RWPE2 (cell line): Measurements from ENCODE around the gene PDE4D.

Source experiments
- ATAC-seq: fragments of 200-7000 bp; cut with Tn5 transposase; 3 replicates; pipeline ENCODE4 v1.9.1; 2021; ENCODE audit warnings: low read depth
- DNase-seq: peaks from one replicate; pipeline ENCODE4 v3.0.0-alpha.2; 2020; ENCODE audit warnings: low spot score
- H3K27ac ChIP-seq: fragments of 450-650 bp; 2 replicates; pipeline ENCODE4 v1.5.1; 2017; ENCODE audit warnings: mild to moderate bottlenecking; ENCODE audit not compliant: poor library complexity, severe bottlenecking
- H3K27me3 ChIP-seq: fragments of 250-450 bp; sonication (Bioruptor Pico); 2 replicates; pipeline ENCODE4 v1.5.1; 2021; ENCODE audit warnings: mild to moderate bottlenecking, moderate library complexity; ENCODE audit not compliant: insufficient read depth, poor library complexity, severe bottlenecking
- H3K36me3 ChIP-seq: fragments of 250-450 bp; sonication (Bioruptor Pico); 2 replicates; pipeline ENCODE4 v1.5.1; 2020; ENCODE audit warnings: low read depth, mild to moderate bottlenecking, moderate library complexity
- H3K4me1 ChIP-seq: fragments of 250-450 bp; sonication (Bioruptor Pico); 2 replicates; pipeline ENCODE4 v1.5.1; 2021; ENCODE audit warnings: mild to moderate bottlenecking, moderate library complexity; ENCODE audit not compliant: insufficient read depth, poor library complexity, severe bottlenecking
- H3K4me3 ChIP-seq: fragments of 250-450 bp; sonication (Bioruptor Pico); 2 replicates; pipeline ENCODE4 v1.5.1; 2021; ENCODE audit warnings: mild to moderate bottlenecking, moderate library complexity; ENCODE audit not compliant: severe bottlenecking
- H3K9me3 ChIP-seq: fragments of 250-450 bp; sonication (Bioruptor Pico); 2 replicates; pipeline ENCODE4 v1.5.1; 2021; ENCODE audit warnings: mild to moderate bottlenecking, moderate library complexity; ENCODE audit not compliant: severe bottlenecking
- TF ChIP-seq, protein P1 (sequence below): fragments of 450-650 bp; IDR thresholded peaks from one replicate; pipeline ENCODE4 v1.5.1; 2017; ENCODE audit warnings: mild to moderate bottlenecking, moderate library complexity; ENCODE audit not compliant: poor library complexity, severe bottlenecking

PDE4D gene

DNA sequence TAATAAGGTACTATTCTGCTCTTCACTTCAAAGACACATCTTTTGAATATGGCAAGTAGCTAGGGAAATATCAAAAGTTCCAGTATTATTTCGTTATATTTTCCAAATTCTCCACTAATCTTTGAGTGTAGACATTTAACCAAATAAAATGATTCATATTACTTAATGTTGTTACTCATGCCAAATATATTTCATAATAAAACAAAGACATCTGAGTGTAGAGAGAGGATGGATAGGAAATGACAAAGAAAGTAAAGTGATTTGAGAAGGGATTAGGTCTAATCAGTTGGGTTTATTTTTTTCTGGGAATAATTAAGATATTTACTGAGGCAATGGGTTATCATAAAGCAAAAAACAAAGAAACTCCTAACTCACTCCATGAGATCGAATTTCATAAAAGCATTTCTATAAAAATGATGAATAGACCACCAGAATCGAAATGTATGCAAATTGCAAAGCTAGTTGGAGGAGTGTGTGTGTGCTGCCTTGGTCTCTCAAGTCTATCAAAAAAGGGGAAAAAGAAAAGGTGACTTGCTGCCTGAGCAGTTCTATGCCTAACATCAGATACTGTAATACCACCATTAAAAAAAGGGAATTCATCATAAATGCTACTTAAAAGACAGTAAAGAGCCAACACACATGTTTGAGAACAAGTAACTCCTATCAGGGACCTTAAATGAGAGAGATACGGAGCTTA, 255.5 kb downstream of the PDE4D start:
- peaks cover 3% of the 10 kb centered on the region; the same call in 1 of the 2 replicates for H3K36me3 ChIP-seq
- TF ChIP-seq, protein P1, sequence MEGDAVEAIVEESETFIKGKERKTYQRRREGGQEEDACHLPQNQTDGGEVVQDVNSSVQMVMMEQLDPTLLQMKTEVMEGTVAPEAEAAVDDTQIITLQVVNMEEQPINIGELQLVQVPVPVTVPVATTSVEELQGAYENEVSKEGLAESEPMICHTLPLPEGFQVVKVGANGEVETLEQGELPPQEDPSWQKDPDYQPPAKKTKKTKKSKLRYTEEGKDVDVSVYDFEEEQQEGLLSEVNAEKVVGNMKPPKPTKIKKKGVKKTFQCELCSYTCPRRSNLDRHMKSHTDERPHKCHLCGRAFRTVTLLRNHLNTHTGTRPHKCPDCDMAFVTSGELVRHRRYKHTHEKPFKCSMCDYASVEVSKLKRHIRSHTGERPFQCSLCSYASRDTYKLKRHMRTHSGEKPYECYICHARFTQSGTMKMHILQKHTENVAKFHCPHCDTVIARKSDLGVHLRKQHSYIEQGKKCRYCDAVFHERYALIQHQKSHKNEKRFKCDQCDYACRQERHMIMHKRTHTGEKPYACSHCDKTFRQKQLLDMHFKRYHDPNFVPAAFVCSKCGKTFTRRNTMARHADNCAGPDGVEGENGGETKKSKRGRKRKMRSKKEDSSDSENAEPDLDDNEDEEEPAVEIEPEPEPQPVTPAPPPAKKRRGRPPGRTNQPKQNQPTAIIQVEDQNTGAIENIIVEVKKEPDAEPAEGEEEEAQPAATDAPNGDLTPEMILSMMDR: no peak
- ATAC-seq (peak; percentile 81), DNase-seq (no peak)
- no peak overlapping the region for H3K4me3 ChIP-seq
- peaks cover 8% of the 10 kb centered on the region for H3K4me1 ChIP-seq
- peak overlapping the region; percentile 22 for H3K27ac ChIP-seq
- H3K27me3 ChIP-seq: no peaks in the 10 kb centered on the region
- H3K9me3 ChIP-seq: no peaks in the 10 kb centered on the region

DNA sequence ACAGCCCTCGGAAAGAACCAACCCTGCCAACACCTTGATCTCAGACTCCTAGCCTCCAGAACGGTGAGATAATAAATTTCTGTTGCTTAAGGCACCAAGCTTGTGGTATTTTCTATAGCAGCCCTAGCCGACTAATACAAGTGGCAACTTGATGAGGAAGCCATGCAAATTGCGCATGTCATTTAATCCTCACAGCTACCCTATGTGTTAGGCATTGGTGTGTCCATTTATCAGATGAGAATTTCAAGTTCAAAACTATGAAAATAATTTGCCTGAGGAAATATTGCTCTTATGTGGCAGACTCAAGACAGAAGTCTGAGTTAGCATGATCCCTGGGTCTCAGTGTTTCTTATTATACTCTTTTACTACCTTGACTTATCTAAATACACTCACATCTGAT, 264.0 kb downstream of the PDE4D start:
- H3K27ac ChIP-seq: no peak overlapping the region
- no peaks in the 10 kb centered on the region for H3K27me3 ChIP-seq
- no peaks in the 10 kb centered on the region for H3K9me3 ChIP-seq
- DNase-seq (no peak), ATAC-seq (no peak)
- no peak overlapping the region for H3K4me3 ChIP-seq
- TF ChIP-seq, protein P1: no peak
- H3K36me3 ChIP-seq: no peaks in the 10 kb centered on the region
- no peaks in the 10 kb centered on the region for H3K4me1 ChIP-seq

DNA sequence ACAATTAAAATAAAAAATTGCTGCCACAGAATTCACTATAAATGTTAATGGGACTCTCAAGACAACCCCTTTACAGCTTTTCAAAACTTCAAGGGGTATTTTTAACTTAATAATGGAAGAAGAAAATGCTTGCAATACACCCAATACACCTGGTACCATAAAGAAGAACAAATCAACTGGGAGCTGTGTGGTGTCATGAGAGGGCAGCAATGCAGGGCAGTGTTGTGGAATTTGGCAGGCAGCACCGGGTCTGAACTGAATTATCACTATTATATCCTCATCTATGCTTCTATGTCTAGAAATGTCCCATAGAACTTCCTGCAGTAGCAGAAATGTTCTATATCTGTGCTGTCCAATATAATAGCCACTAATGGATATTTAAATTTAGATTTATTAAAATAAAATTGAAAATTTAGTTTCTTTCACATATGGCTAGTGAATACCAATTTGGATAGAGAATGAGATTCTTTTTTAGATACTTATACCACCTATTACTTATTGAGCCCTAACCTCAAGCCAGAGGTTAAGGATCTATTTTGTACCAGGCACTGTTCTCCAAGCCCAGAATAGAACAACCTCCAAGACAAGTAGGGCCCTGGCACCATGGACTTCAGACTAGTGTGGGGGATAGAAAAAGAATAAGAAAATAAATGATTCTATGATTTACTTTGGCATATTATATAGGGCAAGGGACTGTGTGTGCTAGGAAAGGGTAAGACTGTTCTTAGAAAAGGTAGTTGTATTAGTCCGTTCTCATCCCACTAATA, 265.3 kb downstream of the PDE4D start:
- no peaks in the 10 kb centered on the region for H3K36me3 ChIP-seq
- no peaks in the 10 kb centered on the region for H3K27me3 ChIP-seq
- no peak for ATAC-seq
- peaks cover 4% of the 10 kb centered on the region for H3K4me1 ChIP-seq
- no peaks in the 10 kb centered on the region for H3K9me3 ChIP-seq
- TF ChIP-seq, protein P1: no peak
- no peak overlapping the region for H3K4me3 ChIP-seq
- H3K27ac ChIP-seq: no peak overlapping the region
- DNase-seq: no peak

DNA sequence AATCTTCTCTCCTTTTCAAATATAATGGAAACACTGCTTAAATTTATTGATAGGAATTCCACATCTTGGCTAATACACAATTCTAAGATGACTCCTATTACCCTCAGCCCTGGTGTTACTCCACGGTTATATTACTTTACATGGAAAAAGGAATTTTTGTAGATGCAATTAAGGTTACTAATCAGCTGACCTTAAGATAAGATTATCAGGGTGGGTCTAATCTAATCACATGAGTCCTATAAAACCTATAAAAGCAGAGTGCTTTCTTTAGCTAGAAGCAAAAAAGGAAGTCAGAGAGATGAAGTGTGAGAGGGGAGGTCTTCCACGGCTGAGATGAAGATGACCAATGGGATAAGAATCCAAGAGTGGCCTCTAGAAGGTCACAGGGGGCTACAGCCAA, 268.6 kb downstream of the PDE4D start:
- ATAC-seq (no peak), DNase-seq (no peak)
- H3K27ac ChIP-seq: no peak overlapping the region
- TF ChIP-seq, protein P1: no peak
- H3K36me3 ChIP-seq: no peaks in the 10 kb centered on the region
- no peaks in the 10 kb centered on the region for H3K9me3 ChIP-seq
- H3K4me1 ChIP-seq: peaks cover 4% of the 10 kb centered on the region
- H3K27me3 ChIP-seq: no peaks in the 10 kb centered on the region
- no peak overlapping the region for H3K4me3 ChIP-seq

DNA sequence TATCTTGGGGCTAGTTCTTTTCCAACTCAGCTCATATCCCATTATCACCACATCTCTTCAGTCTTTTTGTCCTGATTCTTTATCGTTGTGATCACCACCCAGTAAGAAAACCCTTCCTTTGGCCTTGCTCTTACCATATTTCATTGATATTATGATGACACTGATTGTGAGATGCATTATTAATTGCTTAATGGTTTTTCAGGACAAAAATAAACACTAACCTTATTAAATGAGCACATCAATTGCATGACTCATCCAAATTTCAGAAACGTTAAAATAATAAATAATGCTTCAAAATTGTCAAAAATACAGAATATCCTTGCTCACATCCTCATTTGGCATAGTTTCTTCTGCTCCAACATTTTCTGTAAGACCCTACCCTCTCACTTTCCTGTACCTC, 270.7 kb downstream of the PDE4D start:
- Histone ChIP-seq H3K27ac (no peak overlapping the region), H3K36me3 (no peaks in the 10 kb centered on the region), H3K27me3 (no peaks in the 10 kb centered on the region), H3K4me1 (peaks cover 4% of the 10 kb centered on the region), H3K9me3 (no peaks in the 10 kb centered on the region), H3K4me3 (no peak overlapping the region)
- no peak for ATAC-seq
- DNase-seq: no peak
- TF ChIP-seq, protein P1: no peak
